Right lobe of liver (tissue), 6 donors: ENCODE data around the gene MARK2. TPM values are rescaled to one million over a fixed set of nuclear protein-coding genes. Genes with fewer than 3 reads are reported as not detected.

Experiments used
- ATAC-seq, 4 donors: fragments of 200-7000 bp; cut with Tn5 transposase; one replicate each; pipeline ENCODE4 v1.9.1; 2020; ENCODE audit warnings: mild to moderate bottlenecking in 4 of 4, moderate library complexity in 4 of 4
- DNase-seq, 3 donors: peaks; one replicate each; pipeline ENCODE4 v3.0.0-alpha.2; 2020
- H3K27ac ChIP-seq, 3 donors: fragments of 200-600 bp; one replicate each; pipeline ENCODE4 v1.8.0; 2022
- H3K27me3 ChIP-seq, 2 donors: fragments of 200-600 bp; one replicate each; pipeline ENCODE4 v1.8.0; 2022
- H3K36me3 ChIP-seq, 4 donors: fragments of 200-600 bp; sonication (generic) in 1 of 4; one replicate each; pipeline versions ENCODE4 v1.5.1 to v1.8.0; 2017 to 2022; ENCODE audit warnings: control low read depth in 1 of 4
- H3K4me1 ChIP-seq, 4 donors: fragments of 200-600 bp; sonication (generic) in 1 of 4; one replicate each; pipeline versions ENCODE4 v1.5.1 to v1.8.0; 2017 to 2022; ENCODE audit warnings: control low read depth in 1 of 4
- H3K4me3 ChIP-seq, 3 donors: fragments of 200-600 bp; one replicate each; pipeline ENCODE4 v1.8.0; 2022
- H3K9me3 ChIP-seq, 4 donors: fragments of 200-600 bp; sonication (generic) in 1 of 4; one replicate each; pipeline versions ENCODE4 v1.5.1 to v1.8.0; 2017 to 2022; ENCODE audit warnings: control low read depth in 1 of 4
- CTCF ChIP-seq, 4 donors: fragments of 200-600 bp in 3 of 4; fragments of 450-650 bp in 1 of 4; IDR thresholded peaks; one replicate each; pipeline versions ENCODE4 v1.5.1 to v1.8.0; 2016 to 2022; ENCODE audit warnings: antibody characterized with exemption in 4 of 4, mild to moderate bottlenecking in 2 of 4
- POLR2A ChIP-seq: fragments of 450-650 bp; IDR thresholded peaks from one replicate; pipeline ENCODE4 v1.6.1; 2017; ENCODE audit warnings: antibody characterized with exemption, mild to moderate bottlenecking
- WGBS: methylation state at CpG from one replicate; pipeline ENCODE4 v1.1.6; 2018; ENCODE audit warnings: low coverage, low lambda C conversion rate; ENCODE audit not compliant: insufficient coverage; ENCODE audit errors: missing lambda C conversion rate; 5-methylcytosine and 5-hydroxymethylcytosine counted together
- intact Hi-C, 2 donors: fragments of 100-400 bp; cut with DNase I; formaldehyde crosslinking; loops; one replicate each; pipeline versions ENCODE4 v1.11.2 to v1.14.1; 2022
- total RNA-seq, 6 experiments: library from RNA; depleted of rRNA in 2 of 6; stranded (reverse); fragments of >200 nt in 2 of 6; fragmentation: NEBNext Ultra II Directional in 3 of 6; extraction: Animal tissue kit (Norgen Biotek cat#: 25700) in 3 of 6; gene quantifications; one replicate each; pipeline versions ENCODE4 v1.1.0 to v1.2.4, GENCODE V29; 2016 to 2023
- donor health status: DM: no; HTN: yes; CAD: no.
- donor health status: DM: no; HTN: no; CAD: no.
- donor health status: DM: no; HTN: no; CAD: no.
- donor health status: DM: no; HTN: yes; CAD: no.
- donor health status: DM: no; HTN: yes; CAD: no.

Gene MARK2
- total RNA-seq, 6 experiments from 2014 or later: 10.6 to 14.8 (median 12.2) TPM

GRCh38 chr11:63879598-63880402, 40.9 kb downstream of the MARK2 start:
- no peaks in the 10 kb centered on the region for H3K4me1 ChIP-seq
- TF ChIP-seq POLR2A (no peak), CTCF (IDR thresholded peaks at IDR 0.05) (no peak)
- H3K9me3 ChIP-seq: no peaks in the 10 kb centered on the region
- H3K27me3 ChIP-seq: no peaks in the 10 kb centered on the region
- no peak for DNase-seq
- H3K27ac ChIP-seq: no peak overlapping the region
- no peak for ATAC-seq
- no peaks in the 10 kb centered on the region for H3K36me3 ChIP-seq
- intact Hi-C loops: no loop called here
- H3K4me3 ChIP-seq: no peak overlapping the region
- 56% methylated on average over 2 of the region's 2 CpGs for WGBS

DNA sequence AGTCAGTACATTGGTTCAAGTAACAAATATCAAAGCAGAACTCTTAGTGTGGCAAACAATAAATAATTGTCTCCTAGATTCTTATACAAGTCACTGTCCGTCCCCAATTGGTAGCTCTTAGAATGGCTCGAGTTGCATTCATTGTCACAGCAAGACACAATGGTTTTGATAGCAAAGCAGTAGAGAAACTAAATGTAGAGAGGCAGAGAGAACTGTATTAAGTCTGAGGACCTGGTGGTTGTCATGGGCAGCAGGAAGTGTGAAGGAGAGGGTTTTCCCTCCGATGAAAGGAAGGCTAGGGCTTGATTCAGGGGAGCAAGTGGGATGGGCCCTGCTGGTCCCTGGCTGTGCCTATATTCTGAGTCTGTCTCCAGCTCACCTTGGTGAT, 41.5 kb downstream of the MARK2 start:
- no peaks in the 10 kb centered on the region for H3K4me1 ChIP-seq
- no peak for TF ChIP-seq POLR2A
- no peak for TF ChIP-seq CTCF (IDR thresholded peaks at IDR 0.05)
- no peak overlapping the region for H3K4me3 ChIP-seq
- ATAC-seq (no peak), DNase-seq (no peak)
- H3K36me3 ChIP-seq: no peaks in the 10 kb centered on the region
- no peaks in the 10 kb centered on the region for H3K9me3 ChIP-seq
- no peaks in the 10 kb centered on the region for H3K27me3 ChIP-seq
- WGBS: 80% methylated on average over 2 of the region's 3 CpGs
- intact Hi-C loops: no loop called here
- H3K27ac ChIP-seq: no peak overlapping the region

DNA sequence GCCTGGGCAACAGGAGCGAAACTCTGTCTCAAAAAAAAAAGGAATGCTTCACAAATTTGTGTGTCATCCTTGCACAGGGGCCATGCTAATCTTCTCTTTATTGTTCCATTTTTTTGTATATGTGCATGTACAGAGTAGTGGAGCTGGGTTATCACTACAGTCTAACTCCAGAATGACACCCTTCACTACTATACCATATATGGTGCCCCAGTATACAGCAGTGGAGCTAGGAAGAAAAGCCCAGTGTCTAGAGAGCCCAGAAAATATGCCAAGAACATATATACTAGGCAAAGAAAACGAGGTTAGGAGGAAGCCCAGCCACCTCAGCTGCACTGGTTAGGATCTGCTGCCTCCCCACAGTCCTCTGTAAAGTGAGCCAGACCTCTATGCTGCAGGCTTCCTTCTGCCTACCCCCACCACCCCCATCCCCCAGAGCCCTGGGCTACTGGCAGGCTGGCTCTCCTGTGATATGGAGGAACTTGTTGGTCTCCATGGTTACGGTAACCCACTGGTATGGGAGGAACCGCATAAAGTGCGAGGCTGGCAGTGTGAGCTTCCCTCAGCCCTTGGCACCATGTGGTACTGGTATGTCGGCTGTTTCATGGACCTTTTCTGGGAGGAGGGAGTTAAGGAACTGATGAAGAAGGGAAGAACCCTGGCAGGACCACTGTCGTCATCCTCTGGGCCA, 43.8 kb downstream of the MARK2 start:
- TF ChIP-seq POLR2A: no peak
- TF ChIP-seq CTCF (IDR thresholded peaks at IDR 0.05): no peak
- Histone ChIP-seq H3K4me1 (peaks cover 0 to 9% (median 0%) of the 10 kb centered on the region in 4 donors), H3K36me3 (no peaks in the 10 kb centered on the region), H3K4me3 (no peak overlapping the region), H3K27ac (no peak overlapping the region), H3K27me3 (no peaks in the 10 kb centered on the region), H3K9me3 (no peaks in the 10 kb centered on the region)
- no peak for DNase-seq
- peak; percentile 44 to 62 (median 56) for ATAC-seq
- 80% methylated on average over 6 of the region's 7 CpGs for WGBS
- intact Hi-C loops: no loop called here

DNA sequence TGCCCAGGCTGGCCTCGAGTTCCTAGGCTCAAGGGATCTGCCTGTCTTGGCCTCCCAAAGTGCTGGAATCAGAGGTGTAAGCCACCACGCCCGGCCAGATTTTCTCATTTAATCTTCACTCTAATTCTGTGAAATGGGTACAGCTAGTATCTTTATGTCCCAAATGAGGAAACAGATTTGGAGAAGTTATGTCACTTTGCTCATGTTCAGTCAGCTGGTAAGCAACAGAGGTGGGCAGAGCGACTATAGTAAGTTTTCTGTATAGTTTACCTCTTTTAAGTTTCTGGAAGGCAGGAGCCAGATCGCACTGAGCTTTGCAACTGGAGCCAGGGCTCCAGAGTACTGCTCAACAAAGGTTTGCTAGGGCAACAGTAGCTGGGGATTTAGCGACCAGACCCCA, 44.9 kb downstream of the MARK2 start:
- Histone ChIP-seq H3K4me3 (no peak overlapping the region), H3K4me1 (peaks cover 0 to 18% (median under 1%) of the 10 kb centered on the region in 4 donors), H3K9me3 (no peaks in the 10 kb centered on the region), H3K36me3 (no peaks in the 10 kb centered on the region), H3K27me3 (no peaks in the 10 kb centered on the region), H3K27ac (no peak overlapping the region)
- WGBS: 95% methylated on average over 6 of the region's 6 CpGs
- ATAC-seq (no peak), DNase-seq (no peak)
- no peak for TF ChIP-seq CTCF (IDR thresholded peaks at IDR 0.05)
- intact Hi-C loops: no loop called here
